GM19351 (cell line): ENCODE results near the gene NEMF.
"Not testable (repeated sequence)": the region's sequence is repeated elsewhere in the genome, so short reads cannot be mapped to it uniquely, and the experiment has no call there.

Experiments used
- ATAC-seq: cut with Tn5 transposase; IDR thresholded peaks from one replicate; pipeline ENCODE4 v1.9.1; 2021; ENCODE audit warnings: mild to moderate bottlenecking, moderate library complexity; ENCODE audit not compliant: unreplicated experiment

The NEMF gene

GRCh38 chr14:49820176-49820575 lies 32.4 kb downstream of the NEMF start:
- ATAC-seq, result no peak

- ATAC-seq, result no peak
Measured at GRCh38 chr14:49816844-49817243, 35.7 kb downstream of the NEMF start.

GRCh38 chr14:49816118-49816517 lies 36.5 kb downstream of the NEMF start:
- ATAC-seq, result not testable (repeated sequence)

- no peak for ATAC-seq
Measured at GRCh38 chr14:49808780-49809179, 43.8 kb downstream of the NEMF start.

GRCh38 chr14:49796025-49796424 lies 56.6 kb downstream of the NEMF start:
- ATAC-seq, result no peak

GRCh38 chr14:49792618-49793017 lies 60.0 kb downstream of the NEMF start:
- ATAC-seq, result no peak

- no peak for ATAC-seq
Measured at GRCh38 chr14:49786315-49786714, 66.3 kb downstream of the NEMF start.

GRCh38 chr14:49783394-49784014 lies 69.1 kb downstream of the NEMF start:
- no peak for ATAC-seq

GRCh38 chr14:49781040-49781439 lies 71.5 kb downstream of the NEMF start:
- ATAC-seq, result not testable (repeated sequence)

GRCh38 chr14:49778421-49778820 lies 74.2 kb downstream of the NEMF start:
- ATAC-seq, result no peak

GRCh38 chr14:49774106-49774505 lies 78.5 kb downstream of the NEMF start:
- no peak for ATAC-seq

GRCh38 chr14:49771691-49772090 lies 80.9 kb downstream of the NEMF start:
- ATAC-seq, result not testable (repeated sequence)

- ATAC-seq, result no peak
Measured at GRCh38 chr14:49770212-49770817, 82.3 kb downstream of the NEMF start.

- ATAC-seq, result no peak
Measured at GRCh38 chr14:49769581-49770211, 82.9 kb downstream of the NEMF start.

GRCh38 chr14:49769171-49769570 lies 83.4 kb downstream of the NEMF start:
- ATAC-seq, result no peak

- peak; percentile 40 for ATAC-seq
Measured at GRCh38 chr14:49768301-49769121, 84.1 kb downstream of the NEMF start.

GRCh38 chr14:49767571-49768300 lies 84.9 kb downstream of the NEMF start, which contains the start of gene KLHDC2:
TSS of gene KLHDC2 (plus strand) at chr14:49768153. CDS start at chr14:49768469, 316 bp downstream.
- ATAC-seq, result peak; percentile 88

- no peak for ATAC-seq
Measured at GRCh38 chr14:49767270-49767570, 85.4 kb downstream of the NEMF start.

GRCh38 chr14:49766839-49767238 lies 85.7 kb downstream of the NEMF start:
- ATAC-seq, result no peak

GRCh38 chr14:49761839-49762551 lies 90.6 kb downstream of the NEMF start:
- ATAC-seq, result no peak
